ENCODE results near the gene PDPN. TPM values are rescaled to one million over a fixed set of nuclear protein-coding genes. Genes with fewer than 3 reads are reported as not detected.

Gene PDPN
- total RNA-seq, 6 donors from 2014 or later = 9.4 to 56.5 (median 34.2) TPM

GRCh38 chr1:13617773-13618172, 34.1 kb downstream of the PDPN start:
- WGBS, 2 donors = 89% methylated on average over 1 of the region's 1 CpG
- H3K27me3 ChIP-seq = no peaks in the 10 kb centered on the region
- TF ChIP-seq EP300 (IDR thresholded peaks at IDR 0.05) = no peak
- TF ChIP-seq POLR2A (IDR thresholded peaks at IDR 0.05) = no peak
- TF ChIP-seq, protein P1, sequence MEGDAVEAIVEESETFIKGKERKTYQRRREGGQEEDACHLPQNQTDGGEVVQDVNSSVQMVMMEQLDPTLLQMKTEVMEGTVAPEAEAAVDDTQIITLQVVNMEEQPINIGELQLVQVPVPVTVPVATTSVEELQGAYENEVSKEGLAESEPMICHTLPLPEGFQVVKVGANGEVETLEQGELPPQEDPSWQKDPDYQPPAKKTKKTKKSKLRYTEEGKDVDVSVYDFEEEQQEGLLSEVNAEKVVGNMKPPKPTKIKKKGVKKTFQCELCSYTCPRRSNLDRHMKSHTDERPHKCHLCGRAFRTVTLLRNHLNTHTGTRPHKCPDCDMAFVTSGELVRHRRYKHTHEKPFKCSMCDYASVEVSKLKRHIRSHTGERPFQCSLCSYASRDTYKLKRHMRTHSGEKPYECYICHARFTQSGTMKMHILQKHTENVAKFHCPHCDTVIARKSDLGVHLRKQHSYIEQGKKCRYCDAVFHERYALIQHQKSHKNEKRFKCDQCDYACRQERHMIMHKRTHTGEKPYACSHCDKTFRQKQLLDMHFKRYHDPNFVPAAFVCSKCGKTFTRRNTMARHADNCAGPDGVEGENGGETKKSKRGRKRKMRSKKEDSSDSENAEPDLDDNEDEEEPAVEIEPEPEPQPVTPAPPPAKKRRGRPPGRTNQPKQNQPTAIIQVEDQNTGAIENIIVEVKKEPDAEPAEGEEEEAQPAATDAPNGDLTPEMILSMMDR (IDR thresholded peaks at IDR 0.05) = no peak
- TF ChIP-seq POLR2AphosphoS5 (IDR thresholded peaks at IDR 0.05) = no peak
- H3K36me3 ChIP-seq = no peaks in the 10 kb centered on the region
- ATAC-seq (ENCODE audit: low FRiP score in 2 of 2) (no peak), DNase-seq (no peak)
- H3K9me3 ChIP-seq = no peaks in the 10 kb centered on the region
- H3K4me1 ChIP-seq = no peaks in the 10 kb centered on the region
- peak overlapping the region in 2 of 4 donors; percentile 42 to 53 for H3K27ac ChIP-seq
- H3K4me3 ChIP-seq = no peak overlapping the region

DNA sequence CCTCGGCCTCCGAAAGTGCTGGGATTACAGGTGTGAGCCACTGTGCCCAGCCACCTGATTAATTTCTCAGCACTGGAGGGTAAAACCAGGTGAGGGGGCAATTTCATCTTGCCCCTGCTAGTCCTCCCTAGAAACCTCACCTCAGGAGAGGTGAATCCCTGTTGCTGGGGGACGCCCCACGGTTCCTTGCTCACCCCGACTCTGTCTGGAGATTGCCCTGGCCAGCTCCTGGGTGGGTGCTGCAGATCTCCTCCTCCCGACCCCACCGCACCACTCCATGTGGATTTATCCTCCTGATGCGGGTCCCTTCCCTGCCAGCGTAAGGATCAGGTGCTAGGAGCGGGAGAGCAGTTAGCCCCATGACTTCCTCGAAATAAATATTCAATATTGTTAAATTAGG, 34.9 kb downstream of the PDPN start:
- Histone ChIP-seq H3K4me3 (no peak overlapping the region), H3K36me3 (no peaks in the 10 kb centered on the region), H3K27me3 (no peaks in the 10 kb centered on the region), H3K9me3 (no peaks in the 10 kb centered on the region), H3K27ac (peak overlapping the region in 2 of 4 donors; percentile 17 to 27), H3K4me1 (no peaks in the 10 kb centered on the region)
- ATAC-seq (ENCODE audit: low FRiP score in 2 of 2) (no peak), DNase-seq (no peak)
- TF ChIP-seq, protein P1 (IDR thresholded peaks at IDR 0.05) = no peak
- TF ChIP-seq POLR2AphosphoS5 (IDR thresholded peaks at IDR 0.05) (no peak), POLR2A (IDR thresholded peaks at IDR 0.05) (no peak), EP300 (IDR thresholded peaks at IDR 0.05) (no peak)
- 93 to 95% methylated on average over 11 of the region's 11 CpGs for WGBS, 2 donors

- H3K9me3 ChIP-seq = no peaks in the 10 kb centered on the region
- 52 to 60% methylated on average over 8 of the region's 8 CpGs for WGBS, 2 donors
- ATAC-seq (ENCODE audit: low FRiP score in 2 of 2) = peak; percentile 73 to 86
- no peak for DNase-seq
- no peaks in the 10 kb centered on the region for H3K36me3 ChIP-seq
- no peak overlapping the region for H3K4me3 ChIP-seq
- no peaks in the 10 kb centered on the region for H3K27me3 ChIP-seq
- H3K4me1 ChIP-seq = no peaks in the 10 kb centered on the region
- peak overlapping the region in 3 of 4 donors; percentile 5 to 65 (median 37) for H3K27ac ChIP-seq
- TF ChIP-seq POLR2AphosphoS5 (IDR thresholded peaks at IDR 0.05) = peak in 1 of 2 donors; percentile 30
- TF ChIP-seq POLR2A (IDR thresholded peaks at IDR 0.05) = peak in 1 of 4 donors; percentile 19
- TF ChIP-seq, protein P1 (IDR thresholded peaks at IDR 0.05) = no peak
- peak in 2 of 4 donors; percentile 38 to 58 for TF ChIP-seq EP300 (IDR thresholded peaks at IDR 0.05)
Measured at GRCh38 chr1:13619909-13620308, 36.3 kb downstream of the PDPN start.

DNA sequence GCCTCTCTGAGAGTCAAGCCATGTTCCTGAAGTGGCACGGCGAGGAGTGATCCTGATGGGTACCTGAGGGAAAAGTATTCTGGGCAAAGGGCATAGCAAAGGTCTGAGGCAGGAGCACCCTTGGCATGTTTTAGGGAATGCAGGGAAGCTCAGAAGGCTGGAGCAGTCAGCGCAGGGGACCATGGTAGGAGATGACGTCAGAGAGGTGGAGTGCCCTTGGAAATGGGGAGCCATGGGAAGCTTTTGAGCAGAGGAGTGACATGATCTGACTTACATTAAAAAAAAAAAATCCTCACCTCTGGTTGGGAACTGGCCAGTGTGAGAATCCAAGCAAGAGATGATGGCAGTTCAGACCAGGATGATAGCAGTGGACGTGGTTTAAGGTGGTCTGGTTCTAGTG, 37.2 kb downstream of the PDPN start:
- DNase-seq = no peak
- Histone ChIP-seq H3K27me3 (no peaks in the 10 kb centered on the region), H3K9me3 (no peaks in the 10 kb centered on the region), H3K27ac (peak overlapping the region in 2 of 4 donors; percentile 37 to 65), H3K4me3 (no peak overlapping the region), H3K36me3 (no peaks in the 10 kb centered on the region), H3K4me1 (no peaks in the 10 kb centered on the region)
- WGBS, 2 donors = 83 to 87% methylated on average over 5 of the region's 5 CpGs
- no peak for TF ChIP-seq POLR2A (IDR thresholded peaks at IDR 0.05)
- no peak for TF ChIP-seq POLR2AphosphoS5 (IDR thresholded peaks at IDR 0.05)
- no peak for TF ChIP-seq EP300 (IDR thresholded peaks at IDR 0.05)
- TF ChIP-seq, protein P1 (IDR thresholded peaks at IDR 0.05) = no peak
- no peak for ATAC-seq (ENCODE audit: low FRiP score in 2 of 2)

- Histone ChIP-seq H3K4me3 (no peak overlapping the region), H3K4me1 (no peaks in the 10 kb centered on the region), H3K27me3 (no peaks in the 10 kb centered on the region), H3K27ac (no peak overlapping the region), H3K9me3 (no peaks in the 10 kb centered on the region), H3K36me3 (no peaks in the 10 kb centered on the region)
- TF ChIP-seq, protein P1 (IDR thresholded peaks at IDR 0.05) = no peak
- no peak for TF ChIP-seq POLR2A (IDR thresholded peaks at IDR 0.05)
- no peak for TF ChIP-seq EP300 (IDR thresholded peaks at IDR 0.05)
- TF ChIP-seq POLR2AphosphoS5 (IDR thresholded peaks at IDR 0.05) = no peak
- 90 to 91% methylated on average over 4 of the region's 4 CpGs for WGBS, 2 donors
- no peak for DNase-seq
- no peak for ATAC-seq (ENCODE audit: low FRiP score in 2 of 2)
Measured at GRCh38 chr1:13622446-13622845, 38.8 kb downstream of the PDPN start.

All from upper lobe of left lung (tissue), 6 donors.